Sigmoid colon (tissue), 7 donors: Measurements from ENCODE around the gene LHX1. TPM values are rescaled to one million over a fixed set of nuclear protein-coding genes. Genes with fewer than 3 reads are reported as not detected.
A peak's percentile ranks its signal among the peaks of the same experiment; 100 is the strongest.

Experiments used
- DNase-seq: peaks from one replicate; pipeline ENCODE4 v3.0.0-alpha.2; 2019
- H3K27ac ChIP-seq, 4 donors: fragments of 200-600 bp; sonication (generic); one replicate each; pipeline ENCODE4 v1.5.1; 2016 to 2019; ENCODE audit warnings: mild to moderate bottlenecking in 1 of 4
- H3K27me3 ChIP-seq, 3 donors: fragments of 200-600 bp; sonication (generic); one replicate each; pipeline ENCODE4 v1.5.1; 2019; ENCODE audit warnings: mild to moderate bottlenecking in 1 of 3
- H3K36me3 ChIP-seq, 4 donors: fragments of 200-600 bp; sonication (generic); one replicate each; pipeline ENCODE4 v1.5.1; 2016 to 2019
- H3K4me1 ChIP-seq, 4 donors: fragments of 200-600 bp; sonication (generic); one replicate each; pipeline ENCODE4 v1.5.1; 2017 to 2019
- H3K4me3 ChIP-seq, 4 donors: fragments of 200-600 bp; sonication (generic); one replicate each; pipeline ENCODE4 v1.5.1; 2017 to 2019; ENCODE audit warnings: mild to moderate bottlenecking in 2 of 4, moderate library complexity in 1 of 4
- H3K9me3 ChIP-seq, 4 donors: fragments of 200-600 bp in 3 of 4; sonication (generic) in 3 of 4; one replicate each; pipeline versions ENCODE4 v1.5.1 to v1.6.1; 2013 to 2019
- CTCF ChIP-seq, 4 experiments: fragments of 450-650 bp in 3 of 4; fragments of 200-600 bp in 1 of 4; IDR thresholded peaks; one replicate each; pipeline ENCODE4 v1.5.1; 2016 to 2019; ENCODE audit warnings: antibody characterized with exemption in 4 of 4, mild to moderate bottlenecking in 3 of 4, moderate library complexity in 2 of 4
- EP300 ChIP-seq, 4 donors: sonication (generic); formaldehyde crosslinking; IDR thresholded peaks; one replicate each; pipeline ENCODE4 v1.6.1; 2017; ENCODE audit warnings: antibody characterized with exemption in 4 of 4
- POLR2A ChIP-seq, 2 donors: fragments of 450-650 bp; IDR thresholded peaks; one replicate each; pipeline ENCODE4 v1.6.1; 2016; ENCODE audit warnings: antibody characterized with exemption in 2 of 2, mild to moderate bottlenecking in 2 of 2, moderate library complexity in 2 of 2
- POLR2AphosphoS5 ChIP-seq, 4 donors: sonication (generic); formaldehyde crosslinking; IDR thresholded peaks; one replicate each; pipeline ENCODE4 v1.6.1; 2017; ENCODE audit warnings: antibody characterized with exemption in 4 of 4
- WGBS, 2 donors: extraction: QIAGEN DNeasy Blood & Tissue Kit; methylation state at CpG; one replicate each; pipeline ENCODE4 v1.1.7; 2013; 5-methylcytosine and 5-hydroxymethylcytosine counted together
- intact Hi-C: fragments of 100-400 bp; cut with DNase I; formaldehyde crosslinking; loops from one replicate; pipeline ENCODE4 v1.15.1; 2023
- polyA plus RNA-seq, 3 donors: library from polyadenylated mRNA; stranded (reverse); fragments of 200-250 nt; gene quantifications; one replicate each; pipeline ENCODE4 v1.2.3, GENCODE V29; 2013
- total RNA-seq, 4 donors: library from RNA; depleted of rRNA; stranded (reverse); fragments of >200 nt; gene quantifications; one replicate each; pipeline ENCODE4 v1.1.0, GENCODE V29; 2016
- donor health status: healthy with polysubstance abuse.
- donor health status: Bipolar disorder and iron deficiency.
- donor health status: healthy.

Gene LHX1
- total and polyA plus RNA-seq, 7 donors: not detected

GRCh38 chr17:36950027-36950426 is 12.8 kb downstream of the LHX1 start:
- Histone ChIP-seq H3K36me3 (peaks cover 3 to 33% (median 19%) of the 10 kb centered on the region in 4 donors), H3K4me1 (peaks cover 0 to 28% (median 21%) of the 10 kb centered on the region in 4 donors), H3K4me3 (peak overlapping the region in 3 of 4 donors; percentile 78 to 86 (median 86)), H3K27me3 (peaks cover 17 to 26% (median 24%) of the 10 kb centered on the region in 3 donors), H3K9me3 (no peaks in the 10 kb centered on the region), H3K27ac (peak overlapping the region; percentile 85 to 96 (median 91))
- WGBS, 2 donors: 72 to 74% methylated on average over 8 of the region's 8 CpGs
- TF ChIP-seq POLR2AphosphoS5 (IDR thresholded peaks at IDR 0.05) (no peak), EP300 (IDR thresholded peaks at IDR 0.05) (no peak), POLR2A (IDR thresholded peaks at IDR 0.05) (no peak), CTCF (IDR thresholded peaks at IDR 0.05) (no peak)
- no peak for DNase-seq
- intact Hi-C loops: loop anchor here (10.0 kb wide), 1 partner anchor 345 kb away; the partner anchor contains the start of gene MRM1

- WGBS, 2 donors: 93 to 96% methylated on average over 5 of the region's 5 CpGs
These were observed 14.0 kb downstream of the LHX1 start for GRCh38 chr17:36951084-36951789.

GRCh38 chr17:36971508-36971907 is 34.2 kb downstream of the LHX1 start:
- Histone ChIP-seq H3K9me3 (no peaks in the 10 kb centered on the region), H3K27me3 (no peaks in the 10 kb centered on the region), H3K4me3 (no peak overlapping the region), H3K36me3 (peaks cover 0 to 14% (median 3%) of the 10 kb centered on the region in 4 donors), H3K27ac (no peak overlapping the region), H3K4me1 (peaks cover 0 to 12% (median 0%) of the 10 kb centered on the region in 4 donors)
- intact Hi-C loops: no loop called here
- 76 to 88% methylated on average over 4 of the region's 4 CpGs for WGBS, 2 donors
- DNase-seq: no peak
- no peak for TF ChIP-seq CTCF (IDR thresholded peaks at IDR 0.05)
- TF ChIP-seq EP300 (IDR thresholded peaks at IDR 0.05): no peak
- TF ChIP-seq POLR2AphosphoS5 (IDR thresholded peaks at IDR 0.05): no peak
- no peak for TF ChIP-seq POLR2A (IDR thresholded peaks at IDR 0.05)

More at GRCh38 chr17:36951084-36951789, 14.0 kb downstream of the LHX1 start:
- no peak for DNase-seq
- Histone ChIP-seq H3K4me1 (peaks cover 0 to 28% (median 21%) of the 10 kb centered on the region in 4 donors), H3K27ac (no peak overlapping the region), H3K36me3 (peaks cover 3 to 45% (median 21%) of the 10 kb centered on the region in 4 donors), H3K9me3 (no peaks in the 10 kb centered on the region), H3K4me3 (no peak overlapping the region), H3K27me3 (peaks cover 7 to 14% (median 12%) of the 10 kb centered on the region in 3 donors)
- TF ChIP-seq EP300 (IDR thresholded peaks at IDR 0.05): no peak
- TF ChIP-seq POLR2A (IDR thresholded peaks at IDR 0.05): no peak
- no peak for TF ChIP-seq CTCF (IDR thresholded peaks at IDR 0.05)
- TF ChIP-seq POLR2AphosphoS5 (IDR thresholded peaks at IDR 0.05): no peak
- intact Hi-C loops: loop anchor here (10.0 kb wide), 1 partner anchor 346 kb away; the partner anchor contains the start of gene MRM1

GRCh38 chr17:36972186-36972700 is 35.0 kb downstream of the LHX1 start:
- Histone ChIP-seq H3K4me1 (peaks cover 0 to 12% (median 0%) of the 10 kb centered on the region in 4 donors), H3K4me3 (no peak overlapping the region), H3K27ac (no peak overlapping the region), H3K9me3 (no peaks in the 10 kb centered on the region), H3K27me3 (no peaks in the 10 kb centered on the region), H3K36me3 (peaks cover 0 to 14% (median 3%) of the 10 kb centered on the region in 4 donors)
- intact Hi-C loops: no loop called here
- DNase-seq: no peak
- TF ChIP-seq POLR2A (IDR thresholded peaks at IDR 0.05): no peak
- TF ChIP-seq POLR2AphosphoS5 (IDR thresholded peaks at IDR 0.05): no peak
- no peak for TF ChIP-seq CTCF (IDR thresholded peaks at IDR 0.05)
- no peak for TF ChIP-seq EP300 (IDR thresholded peaks at IDR 0.05)
